IMR-90 (cell line): Measurements from ENCODE around the gene FAM78B. TPM values are rescaled to one million over a fixed set of nuclear protein-coding genes. Genes with fewer than 3 reads are reported as not detected.

Experiments used
- ATAC-seq: fragments of 200-7000 bp; cut with Tn5 transposase; 2 replicates; pipeline ENCODE4 v1.9.1; 2020; ENCODE audit warnings: low read depth, mild to moderate bottlenecking, moderate library complexity
- BruUV-seq: library from RNA; stranded (reverse); fragments of 400-500 nt; replicated peaks from 2 replicates; lab custom pipeline; 2021; lab: Mats Ljungman, UMichigan
- CTCF ChIA-PET: fragments of 300-600 bp; formaldehyde crosslinking; extraction: SDS; loops from one replicate; lab custom pipeline; 2021; ENCODE audit warnings: antibody characterized with exemption; lab: Yijun Ruan, JAX
- POLR2A ChIA-PET: fragments of 300-600 bp; sonication (Branson Sonifier 250); formaldehyde crosslinking; loops from one replicate; lab custom pipeline; 2022; ENCODE audit warnings: antibody characterized with exemption; ENCODE audit not compliant: unreplicated experiment; lab: Charles Lee
- DNase-seq: peaks from one replicate; pipeline ENCODE4 v3.0.0; 2013
- H2AFZ ChIP-seq: replicated peaks from 2 replicates; pipeline ENCODE3; 2013; ENCODE audit warnings: low read length, mild to moderate bottlenecking; ENCODE audit not compliant: poor library complexity
- H2AK5ac ChIP-seq: 2 replicates; pipeline ENCODE4 v1.6.1; 2013; ENCODE audit warnings: low read depth, low read length, inconsistent platforms
- H2AK9ac ChIP-seq: replicated peaks from 2 replicates; pipeline ENCODE3; 2013; ENCODE audit warnings: mild to moderate bottlenecking, low read depth, low read length, moderate library complexity; ENCODE audit not compliant: poor library complexity
- H2BK120ac ChIP-seq: 2 replicates; pipeline ENCODE4 v1.6.1; 2013; ENCODE audit warnings: low read depth, low read length, inconsistent platforms
- H2BK15ac ChIP-seq: 3 replicates; pipeline ENCODE4 v1.6.1; 2013; ENCODE audit warnings: low read depth, low read length, inconsistent platforms
- H2BK20ac ChIP-seq: 2 replicates; pipeline ENCODE4 v1.6.1; 2013; ENCODE audit warnings: low read depth, mild to moderate bottlenecking, inconsistent platforms, low read length, moderate library complexity
- H2BK5ac ChIP-seq: 2 replicates; pipeline ENCODE4 v1.6.1; 2013; ENCODE audit warnings: mild to moderate bottlenecking, low read depth, low read length, inconsistent platforms; ENCODE audit not compliant: poor library complexity, severe bottlenecking
- H3K14ac ChIP-seq: replicated peaks from 2 replicates; pipeline ENCODE4 v1.6.1; 2013; ENCODE audit warnings: low read depth, low read length, inconsistent platforms
- H3K18ac ChIP-seq: 2 replicates; pipeline ENCODE4 v1.6.1; 2013; ENCODE audit warnings: low read depth, low read length, control low read depth
- H3K23ac ChIP-seq: 2 replicates; pipeline ENCODE4 v1.6.1; 2013; ENCODE audit warnings: low read depth, low read length, inconsistent platforms
- H3K27ac ChIP-seq: 2 replicates; pipeline ENCODE4 v1.5.1; 2013; ENCODE audit warnings: mild to moderate bottlenecking, control low read depth, low read length; ENCODE audit not compliant: insufficient read depth
- H3K27me3 ChIP-seq: 2 replicates; pipeline ENCODE4 v1.6.1; 2013; ENCODE audit warnings: low read length; ENCODE audit not compliant: control insufficient read depth, insufficient read depth
- H3K36me3 ChIP-seq: 2 replicates; pipeline ENCODE4 v1.6.1; 2013; ENCODE audit warnings: low read length, mixed read lengths; ENCODE audit not compliant: control insufficient read depth, insufficient read depth
- H3K4ac ChIP-seq: 2 replicates; pipeline ENCODE4 v1.6.1; 2013; ENCODE audit warnings: low read depth, low read length, inconsistent platforms
- H3K4me1 ChIP-seq: 2 replicates; pipeline ENCODE4 v1.6.1; 2013; ENCODE audit warnings: low read length, mixed read lengths; ENCODE audit not compliant: control insufficient read depth, insufficient read depth
- H3K4me2 ChIP-seq: 2 replicates; pipeline ENCODE4 v1.6.1; 2013; ENCODE audit warnings: low read depth, mild to moderate bottlenecking, control low read depth, low read length, moderate library complexity
- H3K4me3 ChIP-seq: 2 replicates; pipeline ENCODE4 v1.5.1; 2013; ENCODE audit warnings: low read depth, mild to moderate bottlenecking, control low read depth, low read length, moderate library complexity; ENCODE audit not compliant: insufficient read depth
- H3K56ac ChIP-seq: 2 replicates; pipeline ENCODE4 v1.6.1; 2013; ENCODE audit warnings: low read length, inconsistent platforms; ENCODE audit not compliant: insufficient read depth; ENCODE audit errors: extremely low read depth
- H3K79me1 ChIP-seq, 2 experiments: 2 replicates each; pipeline ENCODE4 v1.6.1; 2013; ENCODE audit warnings: low read length in 2 of 2, inconsistent platforms in 1 of 2, low read depth in 1 of 2
- H3K9ac ChIP-seq: 2 replicates; pipeline ENCODE4 v1.6.1; 2013; ENCODE audit warnings: low read depth, low read length, control low read depth
- H3K9me1 ChIP-seq: 2 replicates; pipeline ENCODE4 v1.6.1; 2013; ENCODE audit warnings: low read length, inconsistent platforms; ENCODE audit not compliant: insufficient read depth
- H3K9me3 ChIP-seq: 2 replicates; pipeline ENCODE4 v1.6.1; 2013; ENCODE audit warnings: low read length; ENCODE audit not compliant: control insufficient read depth, insufficient read depth
- H4K20me1 ChIP-seq: 2 replicates; pipeline ENCODE4 v1.6.1; 2013; ENCODE audit warnings: low read length, inconsistent platforms; ENCODE audit not compliant: insufficient read depth
- H4K5ac ChIP-seq: 2 replicates; pipeline ENCODE4 v1.6.1; 2013; ENCODE audit warnings: mild to moderate bottlenecking, low read depth, low read length, control low read depth
- H4K8ac ChIP-seq, 2 experiments: 2 replicates each; pipeline ENCODE4 v1.6.1; 2013; ENCODE audit warnings: low read depth in 2 of 2, low read length in 2 of 2, control low read depth in 1 of 2, inconsistent platforms in 1 of 2
- H4K91ac ChIP-seq: 2 replicates; pipeline ENCODE4 v1.6.1; 2013; ENCODE audit warnings: low read depth, low read length, inconsistent platforms; ENCODE audit not compliant: insufficient read depth
- BHLHE40 ChIP-seq: fragments of 150-350 bp; IDR thresholded peaks from 2 replicates; pipeline ENCODE4 v1.6.1; 2016; ENCODE audit warnings: mild to moderate bottlenecking, low read depth, low read length
- CEBPB ChIP-seq: IDR thresholded peaks from 2 replicates; pipeline ENCODE4 v1.6.1; 2012; ENCODE audit warnings: low read depth, low read length, improper control_type of control experiment
- CHD1 ChIP-seq: IDR thresholded peaks from 2 replicates; pipeline ENCODE4 v1.6.1; 2012; ENCODE audit warnings: low read depth, low read length, improper control_type of control experiment
- CTCF ChIP-seq: conservative IDR thresholded peaks from 2 replicates; pipeline ENCODE4 v1.5.1; 2012; ENCODE audit warnings: mild to moderate bottlenecking, low read depth, low read length, improper control_type of control experiment
- FOS ChIP-seq: fragments of 150-350 bp; IDR thresholded peaks from 2 replicates; pipeline ENCODE4 v1.6.1; 2016; ENCODE audit warnings: low read depth, low read length
- MAFK ChIP-seq: IDR thresholded peaks from 2 replicates; pipeline ENCODE4 v1.6.1; 2012; ENCODE audit warnings: low read depth, low read length, improper control_type of control experiment
- MXI1 ChIP-seq: IDR thresholded peaks from 2 replicates; pipeline ENCODE4 v1.6.1; 2012; ENCODE audit warnings: low read depth, mild to moderate bottlenecking, low read length, moderate library complexity, borderline replicate concordance
- POLR2A ChIP-seq: IDR thresholded peaks from 2 replicates; pipeline ENCODE4 v1.6.1; 2012; ENCODE audit warnings: mild to moderate bottlenecking, low read depth, low read length
- RCOR1 ChIP-seq: IDR thresholded peaks from 2 replicates; pipeline ENCODE4 v1.6.1; 2012; ENCODE audit warnings: mild to moderate bottlenecking, low read length, improper control_type of control experiment; ENCODE audit not compliant: insufficient replicate concordance
- RFX5 ChIP-seq: IDR thresholded peaks from 2 replicates; pipeline ENCODE4 v1.8.0; 2012; ENCODE audit warnings: low read depth, mild to moderate bottlenecking, low read length, moderate library complexity
- SMC3 ChIP-seq: fragments of 150-350 bp; IDR thresholded peaks from 2 replicates; pipeline ENCODE4 v1.6.1; 2016; ENCODE audit warnings: low read depth, mild to moderate bottlenecking, antibody characterized with exemption, low read length, moderate library complexity
- WGBS, 2 experiments: methylation state at CpG; one replicate each; pipeline versions ENCODE4 v1.1.5 to v1.1.7; 2013; ENCODE audit warnings: missing lambda C conversion rate in 2 of 2; ENCODE audit not compliant: insufficient read length in 1 of 2; ENCODE audit errors: extremely low coverage in 2 of 2; 5-methylcytosine and 5-hydroxymethylcytosine counted together
- dilution Hi-C: fragments of 300-500 bp; cut with HindIII; formaldehyde crosslinking; loops from one replicate; pipeline ENCODE4 v1.14.3; 2018; ENCODE audit warnings: low sequenced_read_pairs; ENCODE audit not compliant: unreplicated experiment
- in situ Hi-C: fragments of 300-500 bp; cut with MboI; formaldehyde crosslinking; loops from 3 replicates; pipeline ENCODE4 v1.14.3; 2019; ENCODE audit warnings: low sequenced_read_pairs, inconsistent platforms, mixed read lengths
- intact Hi-C: fragments of 100-400 bp; cut with micrococcal nuclease; formaldehyde crosslinking; loops from 2 replicates; pipeline ENCODE4 v1.10.0; 2022
- polyA plus RNA-seq, 3 experiments: library from polyadenylated mRNA; depleted of rRNA; stranded (reverse); fragments of >200 nt; gene quantifications; 2 replicates each; pipeline ENCODE4 v1.2.3, GENCODE V29; 2012; ENCODE audit warnings: low replicate concordance in 1 of 3
- total RNA-seq: library from RNA; depleted of rRNA; stranded (reverse); fragments of >200 nt; gene quantifications from 2 replicates; pipeline ENCODE4 v1.2.3, GENCODE V29; 2012

FAM78B gene
- total and polyA plus RNA-seq, 2 of the 4 experiments (the other 2 are of a cell fraction): under 0.01 to 0.12 TPM

DNA sequence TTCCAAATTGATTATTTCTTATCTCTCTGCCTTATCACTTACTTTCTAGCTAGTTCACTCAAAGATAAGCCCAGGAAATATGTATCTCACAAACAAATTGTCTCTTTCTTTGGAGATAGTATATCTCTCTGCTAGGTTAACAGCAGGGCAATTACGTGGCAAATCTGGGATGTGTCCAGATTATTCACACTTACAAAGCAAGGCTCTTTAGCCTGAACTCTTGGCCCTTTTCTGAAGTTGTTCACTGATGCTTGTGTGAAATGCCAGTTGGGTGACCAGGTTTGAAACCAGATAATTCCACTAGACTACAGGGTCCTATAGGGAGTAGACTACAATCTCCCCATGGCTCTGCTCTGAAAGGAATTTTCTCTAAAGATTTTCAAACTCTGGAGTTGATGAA, 30.8 kb upstream of the FAM78B start:
- CTCF ChIA-PET: no interaction called here
- Histone ChIP-seq H3K4me3 (no peak overlapping the region), H3K27me3 (no peaks in the 10 kb centered on the region), H3K79me1 (no peaks in the 10 kb centered on the region), H2BK5ac (no peak overlapping the region), H2AFZ (no peak overlapping the region), H3K9ac (no peak overlapping the region), H3K4me2 (no peak overlapping the region), H3K56ac (no peak overlapping the region), H3K4ac (no peak overlapping the region), H4K8ac (no peak overlapping the region), H2BK20ac (no peak overlapping the region), H3K36me3 (no peaks in the 10 kb centered on the region), H4K91ac (no peak overlapping the region), H3K18ac (no peak overlapping the region), H4K20me1 (no peaks in the 10 kb centered on the region), H3K4me1 (no peaks in the 10 kb centered on the region), H3K9me3 (peaks cover 8% of the 10 kb centered on the region; the same call in 1 of the 2 replicates), H2AK5ac (no peak overlapping the region), H2BK120ac (no peak overlapping the region), H3K9me1 (no peaks in the 10 kb centered on the region), H3K23ac (no peak overlapping the region), H2AK9ac (no peak overlapping the region), H3K27ac (no peak overlapping the region), H2BK15ac (no peak overlapping the region), H3K14ac (no peak overlapping the region), H4K5ac (no peak overlapping the region)
- dilution Hi-C loops (no loop called here), intact Hi-C loops (no loop called here), in situ Hi-C loops (no loop called here)
- BruUV-seq: no TSS peak
- POLR2A ChIA-PET: interaction anchor here (0.7 kb wide), 1 partner anchor 62 kb away, joined by 3 read pairs; no protein-coding TSS in a partner anchor
- WGBS, 2 experiments: no CpG with 5 or more reads among the region's 1 CpG
- no peak for ATAC-seq
- TF ChIP-seq MXI1 (no peak), POLR2A (no peak), SMC3 (no peak), RFX5 (no peak), CTCF (no peak), MAFK (no peak), RCOR1 (no peak), CHD1 (no peak), FOS (no peak), CEBPB (no peak), BHLHE40 (no peak)
- no peak for DNase-seq
